K562 (cell line): ENCODE results near the gene GPD2. TPM values are rescaled to one million over a fixed set of nuclear protein-coding genes. Genes with fewer than 3 reads are reported as not detected.

Experiments
- ATAC-seq: fragments of 200-7000 bp; cut with Tn5 transposase; 3 replicates; pipeline ENCODE4 v1.9.1; 2020; ENCODE audit warnings: moderate library complexity
- BruUV-seq: library from RNA; stranded (reverse); fragments of 400-500 nt; replicated peaks from 2 replicates; lab custom pipeline; 2021; lab: Mats Ljungman, UMichigan
- CTCF ChIA-PET: fragments of 300-600 bp; formaldehyde crosslinking; extraction: SDS; loops from one replicate; lab custom pipeline; 2021; ENCODE audit warnings: low intra/inter-chr PET ratio; lab: Yijun Ruan, JAX
- POLR2A ChIA-PET: fragments of 300-600, 350-650 bp; sonication (Branson Sonifier 250); formaldehyde crosslinking; extraction: SDS; loops from one replicate; lab custom pipeline; 2021; ENCODE audit warnings: antibody characterized with exemption, inconsistent platforms; lab: Yijun Ruan, JAX
- DNase-seq, 4 experiments: peaks; one replicate each; pipeline versions ENCODE4 v3.0.0 to v3.0.0-alpha.2; 2011 to 2018; ENCODE audit warnings: low spot score in 3 of 4, mixed read lengths in 3 of 4; ENCODE audit errors: extremely low read depth in 1 of 4
- FAIRE-seq: peaks from 2 replicates; lab custom pipeline; 2011; peaks lifted over from hg19 to GRCh38; lab: Jason Lieb, UNC
- H2AFZ ChIP-seq: 2 replicates; pipeline ENCODE4 v1.6.0; 2011; ENCODE audit warnings: low read depth, low read length, control low read depth, inconsistent platforms
- H3K27ac ChIP-seq: fragments of 200-600 bp; 3 replicates; pipeline ENCODE4 v1.8.0; 2011; ENCODE audit warnings: low read depth, mild to moderate bottlenecking, control low read depth, inconsistent platforms, low read length, moderate library complexity, mixed read lengths; ENCODE audit errors: extremely low read depth
- H3K27me3 ChIP-seq, 2 experiments: fragments of 300-600 bp in 1 of 2; 2 replicates in 1 of 2; 3 replicates in 1 of 2; pipeline versions ENCODE4 v1.6.0 to v1.8.0; 2011; ENCODE audit warnings: inconsistent platforms in 2 of 2, low read length in 2 of 2, mild to moderate bottlenecking in 1 of 2, mixed read lengths in 1 of 2, moderate library complexity in 1 of 2; ENCODE audit not compliant: control insufficient read depth in 2 of 2, insufficient read depth in 2 of 2
- H3K36me3 ChIP-seq: fragments of 300-600 bp; 3 replicates; pipeline ENCODE4 v1.8.0; 2011; ENCODE audit warnings: mild to moderate bottlenecking, low read length, inconsistent platforms; ENCODE audit not compliant: control insufficient read depth, insufficient read depth
- H3K4me1 ChIP-seq, 2 experiments: fragments of 200-600 bp in 1 of 2; replicated peaks in 1 of 2; 2 replicates in 1 of 2; 3 replicates in 1 of 2; pipeline versions ENCODE4 v1.5.1 to v1.8.0; 2011; ENCODE audit warnings: inconsistent platforms in 2 of 2, low read length in 2 of 2, mild to moderate bottlenecking in 1 of 2, mixed read lengths in 1 of 2, moderate library complexity in 1 of 2; ENCODE audit not compliant: control insufficient read depth in 2 of 2, insufficient read depth in 2 of 2
- H3K4me2 ChIP-seq: 2 replicates; pipeline ENCODE4 v1.6.1; 2011; ENCODE audit warnings: low read length, control low read depth, inconsistent platforms, mixed read lengths; ENCODE audit not compliant: insufficient read depth
- H3K4me3 ChIP-seq: fragments of 200-600 bp; sonication (generic), shearing (Covaris generic); 2 replicates; pipeline ENCODE4 v1.5.1; 2016; ENCODE audit warnings: control low read depth, inconsistent platforms
- H3K79me2 ChIP-seq: fragments of 200-600 bp; 3 replicates; pipeline ENCODE4 v1.8.0; 2011; ENCODE audit warnings: low read length, inconsistent platforms; ENCODE audit not compliant: control insufficient read depth, insufficient read depth
- H3K9ac ChIP-seq, 2 experiments: 2 replicates each; pipeline versions ENCODE4 v1.6.0 to v1.6.1; 2011; ENCODE audit warnings: low read depth in 2 of 2, low read length in 2 of 2, control low read depth in 1 of 2, inconsistent platforms in 1 of 2, mild to moderate bottlenecking in 1 of 2, mixed read lengths in 1 of 2; ENCODE audit not compliant: insufficient read depth in 1 of 2
- H3K9me1 ChIP-seq: one replicate; pipeline ENCODE4 v1.6.0; 2011; ENCODE audit warnings: inconsistent platforms, mild to moderate bottlenecking, low read length, moderate library complexity; ENCODE audit not compliant: control insufficient read depth, insufficient read depth
- H3K9me3 ChIP-seq: replicated peaks from 2 replicates; pipeline ENCODE4 v1.5.1; 2011; ENCODE audit warnings: low read depth, low read length, inconsistent platforms; ENCODE audit not compliant: control insufficient read depth, insufficient read depth
- H4K20me1 ChIP-seq: replicated peaks from 2 replicates; pipeline ENCODE4 v1.6.1; 2011; ENCODE audit warnings: low read length, inconsistent platforms, mixed read lengths; ENCODE audit not compliant: control insufficient read depth, insufficient read depth
- ADNP ChIP-seq: fragments of 200-800 bp; sonication (Bioruptor generic); IDR thresholded peaks from 2 replicates; pipeline ENCODE4 v1.6.1; 2016; ENCODE audit warnings: missing genetic modification characterization, missing compliant biosample characterization
- ELF4 ChIP-seq: fragments of 450-650 bp; formaldehyde crosslinking; IDR thresholded peaks from 2 replicates; pipeline ENCODE4 v1.4.0; 2022; ENCODE audit warnings: missing genetic modification characterization
- GABPB1 ChIP-seq: sonication (generic); formaldehyde crosslinking; IDR thresholded peaks from 2 replicates; pipeline ENCODE4 v1.8.0; 2022; ENCODE audit warnings: mild to moderate bottlenecking, missing genetic modification reagents
- MYC ChIP-seq, 2 experiments: fragments of 250-450 bp in 1 of 2; sonication (Bioruptor Pico) in 1 of 2; IDR thresholded peaks; 2 replicates each; pipeline versions ENCODE4 v1.5.1 to v1.6.1; 2012 to 2021; ENCODE audit warnings: low read depth in 2 of 2, borderline replicate concordance in 1 of 2, improper control_type of control experiment in 1 of 2, low read length in 1 of 2, mild to moderate bottlenecking in 1 of 2, moderate library complexity in 1 of 2
- PHF8 ChIP-seq: fragments of 200-600 bp; sonication (generic); IDR thresholded peaks from 2 replicates; pipeline ENCODE4 v1.6.1; 2012; ENCODE audit warnings: mixed run types, mild to moderate bottlenecking, inconsistent platforms, low read length, moderate library complexity, borderline replicate concordance
- ZNF282 ChIP-seq: sonication (generic); formaldehyde crosslinking; IDR thresholded peaks from 2 replicates; pipeline ENCODE4 v1.8.1; 2023; ENCODE audit warnings: missing genetic modification reagents
- ZNF780A ChIP-seq: fragments of 250-450 bp; sonication (Bioruptor Pico); IDR thresholded peaks from 2 replicates; pipeline ENCODE4 v1.5.0; 2021; ENCODE audit warnings: mild to moderate bottlenecking
- WGBS: fragments of 100-300 bp; shearing (Covaris generic); methylation state at CpG from one replicate; pipeline ENCODE4 v1.1.6; 2016; ENCODE audit warnings: low coverage, mixed read lengths; ENCODE audit not compliant: insufficient coverage; ENCODE audit errors: missing lambda C conversion rate; 5-methylcytosine and 5-hydroxymethylcytosine counted together
- in situ Hi-C: fragments of 300-500 bp; cut with MboI; formaldehyde crosslinking; loops from 4 replicates; pipeline ENCODE4 v1.15.0; 2018; ENCODE audit warnings: inconsistent platforms, mixed read lengths
- intact Hi-C: fragments of 100-400 bp; cut with micrococcal nuclease; formaldehyde crosslinking; loops from 2 replicates; pipeline ENCODE4 v1.14.2; 2022
- polyA plus RNA-seq, 8 experiments: library from polyadenylated mRNA; depleted of rRNA in 4 of 8; stranded (reverse) in 5 of 8; unstranded in 3 of 8; fragments of >200 nt; fragmentation: Nextera tagmentation in 2 of 8; fragmentation: Illumina TruSeq in 1 of 8; extraction: Ambion mirVana in 2 of 8; extraction: Trizol in 1 of 8; gene quantifications; 2 replicates each; pipeline versions ENCODE4 v1.2.1 to v1.2.3, GENCODE V29; 2011 to 2014; ENCODE audit warnings: inconsistent platforms in 1 of 8, missing spikeins in 1 of 8
- total RNA-seq, 7 experiments: library from RNA; depleted of rRNA in 6 of 7; stranded (reverse); fragments of >200 nt in 6 of 7; fragmentation: Illumina TruSeq in 2 of 7; extraction: Trizol in 2 of 7; gene quantifications; 2 replicates each; pipeline versions ENCODE4 v1.2.1 to v1.2.3, GENCODE V29; 2011 to 2021; ENCODE audit warnings: low replicate concordance in 1 of 7
- TF ChIP-seq, protein P1 (sequence below): fragments of 450-650 bp; IDR thresholded peaks from 2 replicates; pipeline ENCODE4 v1.6.1; 2016

The GPD2 gene
- total and polyA plus RNA-seq, 9 of the 15 experiments (the other 6 are each of a cell fraction or from before 2014, with no cell fraction given) = 5.2 to 39.2 (median 19.0) TPM

DNA sequence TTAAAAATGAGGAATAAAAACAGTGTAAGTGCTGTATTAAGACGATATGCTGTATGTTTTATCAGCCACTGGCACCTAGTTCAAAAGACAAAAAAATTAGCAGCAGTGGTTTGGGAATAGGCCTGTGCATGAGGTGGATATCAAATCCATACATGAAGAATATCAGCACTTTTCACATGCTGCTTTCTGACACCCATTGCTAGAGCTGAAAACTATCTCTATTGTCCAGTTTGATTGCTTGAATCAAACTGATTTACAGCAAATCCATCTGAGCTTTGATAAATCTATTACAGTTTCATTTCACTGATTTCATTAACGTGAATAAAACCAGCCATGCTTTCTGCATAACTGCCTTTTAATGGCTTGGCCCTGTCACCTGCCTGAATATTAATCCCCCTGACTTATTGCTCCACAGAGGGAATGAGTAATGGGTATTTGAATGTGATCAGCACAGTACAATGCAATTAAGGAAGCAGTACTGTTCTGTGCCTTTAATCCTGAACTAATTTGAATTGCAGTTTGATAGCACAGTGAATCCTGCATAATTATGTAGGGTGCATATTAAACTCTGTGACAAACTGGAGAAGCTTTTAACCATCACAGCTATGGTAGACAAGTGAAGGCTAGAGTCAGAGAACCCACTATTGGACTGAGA lies 154.0 kb downstream of the GPD2 start:
- Histone ChIP-seq H2AFZ (no peak overlapping the region), H3K36me3 (no peaks in the 10 kb centered on the region), H3K4me2 (no peak overlapping the region), H4K20me1 (no peaks in the 10 kb centered on the region), H3K9ac (no peak overlapping the region)
- CTCF ChIA-PET = interaction anchor here (0.9 to 1.6 kb wide), 2 partner anchors 256 to 604 kb away, joined by 6 read pairs; no protein-coding TSS in a partner anchor
- TF ChIP-seq, protein P1, sequence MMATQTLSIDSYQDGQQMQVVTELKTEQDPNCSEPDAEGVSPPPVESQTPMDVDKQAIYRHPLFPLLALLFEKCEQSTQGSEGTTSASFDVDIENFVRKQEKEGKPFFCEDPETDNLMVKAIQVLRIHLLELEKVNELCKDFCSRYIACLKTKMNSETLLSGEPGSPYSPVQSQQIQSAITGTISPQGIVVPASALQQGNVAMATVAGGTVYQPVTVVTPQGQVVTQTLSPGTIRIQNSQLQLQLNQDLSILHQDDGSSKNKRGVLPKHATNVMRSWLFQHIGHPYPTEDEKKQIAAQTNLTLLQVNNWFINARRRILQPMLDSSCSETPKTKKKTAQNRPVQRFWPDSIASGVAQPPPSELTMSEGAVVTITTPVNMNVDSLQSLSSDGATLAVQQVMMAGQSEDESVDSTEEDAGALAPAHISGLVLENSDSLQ = no peak
- TF ChIP-seq ZNF282 (CRISPR knock-in tag) (no peak), MYC (IDR thresholded peaks at IDR 0.05; ENCODE audit: low read depth, low read length) (no peak), MYC (CRISPR knock-in tag; IDR thresholded peaks at IDR 0.05; ENCODE audit: borderline replicate concordance, low read depth) (no peak), ELF4 (CRISPR knock-in tag) (no peak), GABPB1 (CRISPR knock-in tag) (no peak), PHF8 (no peak), ADNP (tag) (no peak), ZNF780A (CRISPR knock-in tag) (no peak)
- TF ChIP-seq, all 486 proteins: peak for 0
- FAIRE-seq (no peak), DNase-seq (no peak), ATAC-seq (no peak)
- WGBS = 16% methylated on average over 2 of the region's 2 CpGs
- no peaks in the 10 kb centered on the region for H3K79me2 ChIP-seq
- H3K4me1 ChIP-seq = no peaks in the 10 kb centered on the region
- no peak overlapping the region for H3K27ac ChIP-seq
- in situ Hi-C loops (no loop called here), intact Hi-C loops (loop anchor here (5.0 kb wide), 1 partner anchor 602 kb away; no protein-coding TSS in a partner anchor)
- BruUV-seq = no TSS peak
- no peaks in the 10 kb centered on the region for H3K27me3 ChIP-seq
- POLR2A ChIA-PET = interaction anchor here (0.9 kb wide), 1 partner anchor 270 kb away, joined by 3 read pairs; no protein-coding TSS in a partner anchor
- no peaks in the 10 kb centered on the region for H3K9me3 ChIP-seq
- no peaks in the 10 kb centered on the region for H3K9me1 ChIP-seq
- no peak overlapping the region for H3K4me3 ChIP-seq
